BJ (cell line): ENCODE results near the gene HSPH1. TPM values are rescaled to one million over a fixed set of nuclear protein-coding genes. Genes with fewer than 3 reads are reported as not detected.

ENCODE experiments used
- CTCF ChIA-PET: fragments of 350-600 bp; formaldehyde crosslinking; extraction: SDS; loops from one replicate; lab custom pipeline; 2021; ENCODE audit warnings: antibody characterized with exemption, inconsistent platforms; lab: Yijun Ruan, JAX
- POLR2A ChIA-PET: fragments of 300-600 bp; sonication (Branson Sonifier 250); formaldehyde crosslinking; extraction: SDS; loops from one replicate; lab custom pipeline; 2021; ENCODE audit warnings: antibody characterized with exemption; lab: Charles Lee
- DNase-seq: peaks from one replicate; pipeline ENCODE4 v3.0.0-alpha.2; 2011; ENCODE audit warnings: low read depth
- H3K27me3 ChIP-seq: 2 replicates; pipeline ENCODE4 v1.6.0; 2011; ENCODE audit warnings: low read length; ENCODE audit not compliant: control insufficient read depth, insufficient read depth
- H3K36me3 ChIP-seq: 2 replicates; pipeline ENCODE4 v1.5.1; 2011; ENCODE audit warnings: low read length; ENCODE audit not compliant: control insufficient read depth, insufficient read depth
- H3K4me3 ChIP-seq: 2 replicates; pipeline ENCODE4 v1.5.1; 2011; ENCODE audit warnings: low read depth, mild to moderate bottlenecking, control low read depth, low read length
- CTCF ChIP-seq: IDR thresholded peaks from 2 replicates; pipeline ENCODE4 v1.5.1; 2011; ENCODE audit warnings: low read depth, mild to moderate bottlenecking, control low read depth, inconsistent platforms, low read length, moderate library complexity; ENCODE audit not compliant: insufficient read depth
- polyA plus RNA-seq: library from polyadenylated mRNA; depleted of rRNA; stranded (reverse); fragments of >200 nt; gene quantifications from 2 replicates; pipeline ENCODE4 v1.2.3, GENCODE V29; 2011; rRNA removed

The HSPH1 gene
- polyA plus RNA-seq, 1 experiment = 15.0 TPM

GRCh38 chr13:31090961-31091624 is 70.6 kb downstream of the HSPH1 start:
- peaks cover 7% of the 10 kb centered on the region for H3K27me3 ChIP-seq
- ChIA-PET CTCF (interaction anchor here (1.0 to 1.3 kb wide), 3 partner anchors 12 to 33 kb away, joined by 3 to 4 read pairs (median 4); no protein-coding TSS in a partner anchor), POLR2A (no interaction called here)
- H3K36me3 ChIP-seq = no peaks in the 10 kb centered on the region
- no peak overlapping the region for H3K4me3 ChIP-seq
- TF ChIP-seq CTCF = no peak
- no peak for DNase-seq

- Histone ChIP-seq H3K4me3 (no peak overlapping the region), H3K27me3 (peaks cover 10% of the 10 kb centered on the region), H3K36me3 (no peaks in the 10 kb centered on the region)
- no peak for TF ChIP-seq CTCF
- ChIA-PET CTCF (interaction anchor here (1.0 to 1.3 kb wide), 3 partner anchors 11 to 34 kb away, joined by 3 to 4 read pairs (median 4); no protein-coding TSS in a partner anchor), POLR2A (no interaction called here)
- DNase-seq = no peak
Measured at GRCh38 chr13:31090096-31090495, 71.6 kb downstream of the HSPH1 start.

- TF ChIP-seq CTCF = no peak
- Histone ChIP-seq H3K4me3 (no peak overlapping the region), H3K36me3 (no peaks in the 10 kb centered on the region), H3K27me3 (peaks cover 10% of the 10 kb centered on the region)
- DNase-seq = no peak
- POLR2A ChIA-PET = no interaction called here
- CTCF ChIA-PET = interaction anchor here (1.3 kb wide), 1 partner anchor 10 kb away, joined by 4 read pairs; no protein-coding TSS in a partner anchor
Measured at GRCh38 chr13:31089649-31090048, 72.1 kb downstream of the HSPH1 start.

- CTCF ChIA-PET = no interaction called here
- Histone ChIP-seq H3K36me3 (no peaks in the 10 kb centered on the region), H3K27me3 (peaks cover 10% of the 10 kb centered on the region), H3K4me3 (no peak overlapping the region)
- POLR2A ChIA-PET = no interaction called here
- no peak for TF ChIP-seq CTCF
- no peak for DNase-seq
Measured at GRCh38 chr13:31088826-31089420, 72.8 kb downstream of the HSPH1 start.

Other genes with a start within 250 kb of the HSPH1 start
- gene TEX26, start 229.2 kb downstream of the HSPH1 start, polyA plus RNA-seq = not detected in 2 replicates
- gene B3GLCT, start 38.1 kb upstream of the HSPH1 start, polyA plus RNA-seq = 3.3 and 4.5 TPM in 2 replicates